Keratinocyte (primary cell): Measurements from ENCODE around the gene LIMA1. TPM values are rescaled to one million over a fixed set of nuclear protein-coding genes. Genes with fewer than 3 reads are reported as not detected.

Experiments used
- DNase-seq: peaks from one replicate; pipeline ENCODE4 v3.0.0-alpha.2; 2011; ENCODE audit warnings: low read depth, missing footprints, low spot score
- FAIRE-seq: peaks from 2 replicates; lab custom pipeline; 2011; peaks lifted over from hg19 to GRCh38; lab: Jason Lieb, UNC
- H2AFZ ChIP-seq: 2 replicates; pipeline ENCODE4 v1.6.0; 2012; ENCODE audit warnings: low read length, control low read depth, inconsistent platforms; ENCODE audit not compliant: control insufficient read depth
- H3K27ac ChIP-seq: 2 replicates; pipeline ENCODE4 v1.5.1; 2011; ENCODE audit warnings: low read length; ENCODE audit not compliant: control insufficient read depth, insufficient read depth
- H3K27me3 ChIP-seq: 3 replicates; pipeline ENCODE4 v1.6.0; 2011; ENCODE audit warnings: low read length; ENCODE audit not compliant: control insufficient read depth, insufficient read depth; ENCODE audit errors: extremely low read depth
- H3K36me3 ChIP-seq, 2 experiments: 2 replicates in 1 of 2; 3 replicates in 1 of 2; pipeline ENCODE4 v1.5.1; 2011; ENCODE audit warnings: low read length in 2 of 2, mild to moderate bottlenecking in 1 of 2; ENCODE audit not compliant: control insufficient read depth in 2 of 2, insufficient read depth in 2 of 2; ENCODE audit errors: extremely low read depth in 1 of 2
- H3K4me1 ChIP-seq: 3 replicates; pipeline ENCODE4 v1.5.1; 2011; ENCODE audit warnings: low read length; ENCODE audit not compliant: control insufficient read depth, insufficient read depth; ENCODE audit errors: extremely low read depth
- H3K4me2 ChIP-seq: 3 replicates; pipeline ENCODE4 v1.6.0; 2011; ENCODE audit warnings: low read depth, low read length; ENCODE audit not compliant: control insufficient read depth, insufficient read depth; ENCODE audit errors: extremely low read depth
- H3K4me3 ChIP-seq, 3 experiments: fragments of 200-600 bp in 1 of 3; sonication (generic) in 1 of 3; 2 replicates in 2 of 3; 3 replicates in 1 of 3; pipeline ENCODE4 v1.5.1; 2011 to 2016; ENCODE audit warnings: low read length in 3 of 3, mild to moderate bottlenecking in 3 of 3, control low read depth in 2 of 3, inconsistent platforms in 1 of 3, low read depth in 1 of 3, mixed read lengths in 1 of 3, mixed run types in 1 of 3, moderate library complexity in 1 of 3; ENCODE audit not compliant: control insufficient read depth in 2 of 3, insufficient read depth in 2 of 3; ENCODE audit errors: extremely low read depth in 1 of 3
- H3K79me2 ChIP-seq: 2 replicates; pipeline ENCODE4 v1.6.0; 2012; ENCODE audit warnings: low read length; ENCODE audit not compliant: control insufficient read depth, insufficient read depth
- H3K9ac ChIP-seq: 3 replicates; pipeline ENCODE4 v1.6.0; 2011; ENCODE audit warnings: low read length; ENCODE audit not compliant: control insufficient read depth, insufficient read depth; ENCODE audit errors: extremely low read depth
- H3K9me1 ChIP-seq: 3 replicates; pipeline ENCODE4 v1.6.0; 2011; ENCODE audit warnings: low read length; ENCODE audit not compliant: control insufficient read depth, insufficient read depth; ENCODE audit errors: extremely low read depth
- H3K9me3 ChIP-seq: 2 replicates; pipeline ENCODE4 v1.5.1; 2012; ENCODE audit warnings: low read depth, low read length; ENCODE audit not compliant: control insufficient read depth
- H4K20me1 ChIP-seq: 3 replicates; pipeline ENCODE4 v1.6.0; 2011; ENCODE audit warnings: low read length; ENCODE audit not compliant: control insufficient read depth, insufficient read depth; ENCODE audit errors: extremely low read depth
- CTCF ChIP-seq, 3 experiments: IDR thresholded peaks in 1 of 3; conservative IDR thresholded peaks in 1 of 3; optimal IDR thresholded peaks in 1 of 3; 2 replicates in 2 of 3; 3 replicates in 1 of 3; pipeline versions ENCODE3 to v1.5.1; 2011; ENCODE audit warnings: low read length in 3 of 3, mild to moderate bottlenecking in 3 of 3, moderate library complexity in 2 of 3, control low read depth in 1 of 3, inconsistent platforms in 1 of 3; ENCODE audit not compliant: insufficient read depth in 2 of 3; ENCODE audit errors: extremely low read depth in 1 of 3
- EZH2 ChIP-seq: IDR thresholded peaks from one replicate; pipeline ENCODE4 v1.6.1; 2012; ENCODE audit warnings: inconsistent platforms, mild to moderate bottlenecking, low read length, moderate library complexity
- dilution Hi-C: fragments of 300-500 bp; cut with MboI; formaldehyde crosslinking; loops from one replicate; pipeline ENCODE4 v1.7.0; 2020; ENCODE audit warnings: low sequenced_read_pairs; ENCODE audit not compliant: extremely low pct_ligation_motif_present
- polyA plus RNA-seq, 5 experiments: library from polyadenylated mRNA; depleted of rRNA in 3 of 5; stranded (reverse) in 3 of 5; stranded (forward) in 1 of 5; unstranded in 1 of 5; fragments of >200 nt; gene quantifications; 1 replicate in 1 of 5; 2 replicates in 3 of 5; 3 replicates in 1 of 5; pipeline versions ENCODE4 v1.2.1 to v1.2.3, GENCODE V29; 2011 to 2012; ENCODE audit warnings: missing spikeins in 2 of 5, low read depth in 1 of 5, low replicate concordance in 1 of 5

LIMA1 gene
- polyA plus RNA-seq, 1 donor (not counting 4 experiments of a cell fraction or from before 2014, with no cell fraction given) = 510 TPM

GRCh38 chr12:50263832-50264231 lies 19.5 kb downstream of the LIMA1 start:
- Histone ChIP-seq H3K9ac (no peak overlapping the region), H3K79me2 (no peaks in the 10 kb centered on the region), H3K9me3 (no peaks in the 10 kb centered on the region), H3K27ac (no peak overlapping the region), H3K4me3 (no peak overlapping the region), H2AFZ (no peak overlapping the region), H3K36me3 (no peaks in the 10 kb centered on the region), H3K4me2 (no peak overlapping the region), H3K9me1 (no peaks in the 10 kb centered on the region), H3K27me3 (no peaks in the 10 kb centered on the region), H3K4me1 (peaks cover 35% of the 10 kb centered on the region), H4K20me1 (no peaks in the 10 kb centered on the region)
- TF ChIP-seq EZH2 (no peak), CTCF (optimal IDR thresholded peaks at IDR 0.05 in 1 of 3, IDR thresholded peaks at IDR 0.05 in 1 of 3, conservative IDR thresholded peaks at IDR 0.05 in 1 of 3; ENCODE audit: extremely low read depth in 1 of 3, insufficient read depth in 2 of 3, low read length in 3 of 3) (no peak)
- FAIRE-seq (no peak), DNase-seq (no peak)
- dilution Hi-C loops = no loop called here

DNA sequence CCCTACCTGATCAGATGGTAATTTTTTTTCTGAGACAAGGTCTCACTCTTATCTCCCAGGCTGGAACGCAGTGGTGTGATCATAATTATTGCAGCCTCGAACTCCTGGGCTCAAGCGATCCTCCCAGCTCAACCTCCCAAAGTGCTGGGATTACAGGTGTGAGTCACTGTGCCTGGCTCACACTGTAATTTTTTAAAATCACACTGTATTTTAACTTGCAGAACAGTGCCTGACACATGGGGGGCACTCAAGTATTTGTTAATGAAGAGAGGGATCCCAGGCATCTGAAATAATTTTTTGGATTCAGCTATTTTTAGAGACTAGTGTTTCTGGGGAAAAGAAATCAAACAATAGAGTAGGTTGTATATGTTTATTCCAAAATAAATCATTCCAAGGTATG lies 21.7 kb downstream of the LIMA1 start:
- Histone ChIP-seq H3K36me3 (no peaks in the 10 kb centered on the region), H2AFZ (no peak overlapping the region), H3K4me3 (no peak overlapping the region), H3K27me3 (no peaks in the 10 kb centered on the region), H3K4me1 (peaks cover 55% of the 10 kb centered on the region), H3K9me3 (no peaks in the 10 kb centered on the region), H3K4me2 (no peak overlapping the region), H3K79me2 (no peaks in the 10 kb centered on the region), H4K20me1 (no peaks in the 10 kb centered on the region), H3K9me1 (no peaks in the 10 kb centered on the region), H3K27ac (no peak overlapping the region), H3K9ac (no peak overlapping the region)
- TF ChIP-seq CTCF (optimal IDR thresholded peaks at IDR 0.05 in 1 of 3, IDR thresholded peaks at IDR 0.05 in 1 of 3, conservative IDR thresholded peaks at IDR 0.05 in 1 of 3; ENCODE audit: extremely low read depth in 1 of 3, insufficient read depth in 2 of 3, low read length in 3 of 3) (peak in 1 of 3 experiments; percentile 44), EZH2 (no peak)
- FAIRE-seq (no peak), DNase-seq (no peak)
- dilution Hi-C loops = no loop called here
